Activated B cell treated with CpG ODN at 0.5 μM for 24 hours (primary cell): ENCODE measurements around the gene FBXO48. TPM values are rescaled to one million over a fixed set of nuclear protein-coding genes. Genes with fewer than 3 reads are reported as not detected.

ENCODE experiments used
- ATAC-seq: fragments of 200-7000 bp; cut with Tn5 transposase; one replicate; pipeline ENCODE4 v1.10.0; 2021; ENCODE audit warnings: low read depth, mild to moderate bottlenecking, moderate library complexity
- CTCF ChIA-PET: fragments of 350-600 bp; sonication (Branson Sonifier 250); formaldehyde crosslinking; loops from one replicate; lab custom pipeline; 2021; ENCODE audit warnings: antibody characterized with exemption; lab: Charles Lee
- POLR2A ChIA-PET: fragments of 350-600 bp; sonication (Branson Sonifier 250); formaldehyde crosslinking; loops from one replicate; lab custom pipeline; 2021; ENCODE audit warnings: antibody characterized with exemption; lab: Charles Lee
- DNase-seq: peaks from one replicate; pipeline ENCODE4 v3.0.0; 2022
- H3K27ac Mint-ChIP-seq: one replicate; pipeline ENCODE4 v1.8.0; 2020; ENCODE audit warnings: mixed read lengths
- H3K27me3 Mint-ChIP-seq: one replicate; pipeline ENCODE4 v1.8.0; 2021; ENCODE audit warnings: mixed read lengths
- H3K36me3 Mint-ChIP-seq: one replicate; pipeline ENCODE4 v1.8.0; 2021; ENCODE audit warnings: low read depth, mixed read lengths
- H3K4me1 Mint-ChIP-seq: one replicate; pipeline ENCODE4 v1.8.0; 2021; ENCODE audit warnings: mixed read lengths
- H3K4me3 Mint-ChIP-seq: one replicate; pipeline ENCODE4 v1.8.0; 2020; ENCODE audit warnings: mild to moderate bottlenecking, mixed read lengths
- H3K9me3 Mint-ChIP-seq: one replicate; pipeline ENCODE4 v1.8.0; 2020; ENCODE audit warnings: mixed read lengths
- intact Hi-C: fragments of 100-400 bp; cut with micrococcal nuclease; formaldehyde crosslinking; loops from one replicate; pipeline ENCODE4 v1.15.1; 2024
- total RNA-seq: library from RNA; stranded (reverse); gene quantifications from 2 replicates; pipeline ENCODE4 v1.2.3, GENCODE V29; 2022
- TF ChIP-seq, protein P1 (sequence below): fragments of 200-600 bp; IDR thresholded peaks from one replicate; pipeline ENCODE4 v1.8.0; 2022; ENCODE audit warnings: antibody characterized with exemption, mild to moderate bottlenecking

FBXO48 gene
- total RNA-seq, 1 donor from 2014 or later = 2.6 TPM

DNA sequence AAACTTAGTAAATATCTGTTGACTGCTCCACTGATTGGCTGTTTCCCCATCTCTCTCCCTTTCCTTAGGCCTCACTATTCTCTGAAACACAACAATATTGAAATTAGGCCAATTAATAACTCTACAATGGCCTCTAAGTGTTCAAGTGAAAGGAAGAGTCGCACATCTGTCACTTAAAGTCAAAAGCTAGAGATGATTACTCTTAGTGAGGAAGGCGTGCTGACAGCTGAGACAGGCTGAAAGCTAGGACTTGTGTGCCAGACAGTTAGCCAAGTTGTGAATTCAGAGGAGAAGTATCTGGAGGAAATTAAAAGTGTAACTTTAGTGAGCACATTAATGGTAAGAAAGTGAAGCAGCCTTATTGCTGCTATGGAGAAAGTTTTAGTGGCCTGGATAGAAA, 53.6 kb downstream of the FBXO48 start:
- intact Hi-C loops = no loop called here
- ChIA-PET POLR2A (interaction anchor here (1.1 to 1.6 kb wide), 3 partner anchors 25 to 48 kb away, joined by 3 to 4 read pairs (median 3); partner anchors contain the start of gene PLEK), CTCF (interaction anchor here (1.2 kb wide), 1 partner anchor 26 kb away, joined by 3 read pairs; no protein-coding TSS in a partner anchor)
- TF ChIP-seq, protein P1, sequence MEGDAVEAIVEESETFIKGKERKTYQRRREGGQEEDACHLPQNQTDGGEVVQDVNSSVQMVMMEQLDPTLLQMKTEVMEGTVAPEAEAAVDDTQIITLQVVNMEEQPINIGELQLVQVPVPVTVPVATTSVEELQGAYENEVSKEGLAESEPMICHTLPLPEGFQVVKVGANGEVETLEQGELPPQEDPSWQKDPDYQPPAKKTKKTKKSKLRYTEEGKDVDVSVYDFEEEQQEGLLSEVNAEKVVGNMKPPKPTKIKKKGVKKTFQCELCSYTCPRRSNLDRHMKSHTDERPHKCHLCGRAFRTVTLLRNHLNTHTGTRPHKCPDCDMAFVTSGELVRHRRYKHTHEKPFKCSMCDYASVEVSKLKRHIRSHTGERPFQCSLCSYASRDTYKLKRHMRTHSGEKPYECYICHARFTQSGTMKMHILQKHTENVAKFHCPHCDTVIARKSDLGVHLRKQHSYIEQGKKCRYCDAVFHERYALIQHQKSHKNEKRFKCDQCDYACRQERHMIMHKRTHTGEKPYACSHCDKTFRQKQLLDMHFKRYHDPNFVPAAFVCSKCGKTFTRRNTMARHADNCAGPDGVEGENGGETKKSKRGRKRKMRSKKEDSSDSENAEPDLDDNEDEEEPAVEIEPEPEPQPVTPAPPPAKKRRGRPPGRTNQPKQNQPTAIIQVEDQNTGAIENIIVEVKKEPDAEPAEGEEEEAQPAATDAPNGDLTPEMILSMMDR = no peak
- Mint-ChIP-seq H3K4me1 (peaks cover 98% of the 10 kb centered on the region), H3K36me3 (no peaks in the 10 kb centered on the region), H3K27ac (peak overlapping the region; percentile 37), H3K27me3 (no peaks in the 10 kb centered on the region), H3K4me3 (no peak overlapping the region), H3K9me3 (peaks cover 6% of the 10 kb centered on the region)
- ATAC-seq = no peak
- DNase-seq = no peak

DNA sequence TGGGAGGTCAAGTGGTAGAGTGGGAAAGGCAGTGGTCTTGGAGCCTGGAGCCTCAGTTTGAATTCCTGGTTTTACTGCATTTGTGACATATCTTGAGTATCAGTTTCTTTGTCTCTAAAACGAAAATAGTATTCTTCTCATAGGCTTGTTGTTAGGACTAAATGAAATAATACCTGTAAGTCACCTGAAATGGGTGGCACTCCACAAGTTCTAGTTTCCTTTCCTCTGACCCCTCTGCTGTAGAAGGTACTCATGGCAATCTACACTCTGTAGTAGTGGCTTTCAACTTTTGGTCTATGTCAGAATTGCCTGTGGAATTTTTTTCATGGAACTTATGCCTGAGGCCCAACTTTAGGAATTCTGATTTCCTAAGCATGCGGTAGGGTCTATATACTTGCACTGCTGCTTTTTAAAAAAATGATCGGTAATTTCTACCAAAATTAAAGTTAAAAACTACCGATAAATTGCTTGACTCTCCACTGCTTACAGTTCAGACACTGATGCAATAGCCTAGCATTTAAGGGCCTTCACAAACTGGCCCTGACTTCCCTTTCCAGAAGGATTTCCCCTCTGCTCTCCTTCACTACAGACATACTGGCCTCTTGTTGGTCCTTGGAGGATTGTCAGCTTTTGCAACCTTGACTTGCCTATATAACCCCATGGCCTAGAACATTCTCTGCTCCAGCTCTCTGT, 54.8 kb downstream of the FBXO48 start:
- TF ChIP-seq, protein P1 = no peak
- Mint-ChIP-seq H3K27ac (peak overlapping the region; percentile 93), H3K4me3 (peak overlapping the region; percentile 78), H3K9me3 (peaks cover 11% of the 10 kb centered on the region), H3K4me1 (peaks cover 97% of the 10 kb centered on the region), H3K36me3 (peaks cover 9% of the 10 kb centered on the region), H3K27me3 (no peaks in the 10 kb centered on the region)
- DNase-seq = no peak
- POLR2A ChIA-PET = interaction anchor here (1.2 to 2.5 kb wide), 6 partner anchors 9 to 47 kb away, joined by 5 to 17 read pairs (median 8); partner anchors contain the start of gene PLEK
- no peak for ATAC-seq
- CTCF ChIA-PET = interaction anchor here (1.3 to 1.5 kb wide), 2 partner anchors 29 to 55 kb away, joined by 6 to 8 read pairs; no protein-coding TSS in a partner anchor
- intact Hi-C loops = no loop called here

GRCh38 chr2:68411397-68412126, 55.5 kb downstream of the FBXO48 start:
- CTCF ChIA-PET = interaction anchor here (1.3 to 1.5 kb wide), 2 partner anchors 30 to 54 kb away, joined by 6 to 8 read pairs; no protein-coding TSS in a partner anchor
- Mint-ChIP-seq H3K4me3 (peak overlapping the region; percentile 78), H3K9me3 (peaks cover 17% of the 10 kb centered on the region), H3K27me3 (no peaks in the 10 kb centered on the region), H3K4me1 (peaks cover 97% of the 10 kb centered on the region), H3K27ac (peak overlapping the region; percentile 93), H3K36me3 (peaks cover 15% of the 10 kb centered on the region)
- intact Hi-C loops = loop anchor here (1.0 kb wide), 5 partner anchors 8 to 49 kb away; no protein-coding TSS in a partner anchor
- peak; percentile 98 for ATAC-seq
- TF ChIP-seq, protein P1 = no peak
- no peak for DNase-seq
- POLR2A ChIA-PET = interaction anchor here (0.9 to 2.5 kb wide), 7 partner anchors 8 to 47 kb away, joined by 3 to 17 read pairs (median 7); partner anchors contain the start of gene PLEK

Other genes starting within 250 kb of the FBXO48 start
- gene PPP3R1, start 214.8 kb downstream of the FBXO48 start, total RNA-seq = 53.5 and 56.2 TPM in 2 replicates
- not detected in 2 replicates for gene CNRIP1, start 147.3 kb downstream of the FBXO48 start, total RNA-seq
- gene PLEK, start 102.0 kb downstream of the FBXO48 start, total RNA-seq = 138 and 140 TPM in 2 replicates
- 6.4 and 6.8 TPM in 2 replicates for gene APLF, start 291 bp upstream of the FBXO48 start, total RNA-seq
- gene PROKR1, start 176.3 kb upstream of the FBXO48 start, total RNA-seq = 0.05 and 0.09 TPM in 2 replicates